Stimulated activated CD8-positive, alpha-beta memory T cell treated with anti-CD3 and anti-CD28 coated beads, Interleukin-12 subunit alpha, Interleukin-12 subunit beta, amount 100 ng/mL, for 24 hours (primary cell): ENCODE results near the gene ABTB1.

Experiments used
- DNase-seq: peaks from one replicate; pipeline ENCODE4 v3.0.0-alpha.2; 2020; ENCODE audit errors: extremely low read depth

Gene ABTB1

GRCh38 chr3:127719369-127719768, 46.6 kb downstream of the ABTB1 start:
- no peak for DNase-seq

GRCh38 chr3:127720161-127720823, 47.5 kb downstream of the ABTB1 start:
- DNase-seq, result no peak

- DNase-seq, result no peak
These were observed 48.5 kb downstream of the ABTB1 start for GRCh38 chr3:127720985-127721935.

GRCh38 chr3:127722091-127722784, 49.5 kb downstream of the ABTB1 start:
- DNase-seq, result no peak

GRCh38 chr3:127723011-127723567, 50.3 kb downstream of the ABTB1 start:
- DNase-seq, result no peak

- no peak for DNase-seq
These were observed 54.1 kb downstream of the ABTB1 start for GRCh38 chr3:127726894-127727293.

- no peak for DNase-seq
These were observed 55.8 kb downstream of the ABTB1 start for GRCh38 chr3:127728417-127729015.

- no peak for DNase-seq
These were observed 56.9 kb downstream of the ABTB1 start for GRCh38 chr3:127729556-127730056.

- no peak for DNase-seq
These were observed 57.4 kb downstream of the ABTB1 start for GRCh38 chr3:127730171-127730570.
